ENCODE results near the gene ZKSCAN5. TPM values are rescaled to one million over a fixed set of nuclear protein-coding genes. Genes with fewer than 3 reads are reported as not detected.

ZKSCAN5 gene
- total and polyA plus RNA-seq, 2 donors (not counting 3 experiments of a cell fraction or from before 2014, with no cell fraction given): 4.3 to 9.7 TPM

- Histone ChIP-seq H3K79me2 (ENCODE audit: control insufficient read depth, insufficient read depth, low read length) (peaks cover 45% of the 10 kb centered on the region), H3K36me3 (ENCODE audit: control insufficient read depth in 2 of 2, extremely low read depth in 1 of 2, insufficient read depth in 2 of 2, low read length in 2 of 2) (no peaks in the 10 kb centered on the region), H3K4me1 (ENCODE audit: control insufficient read depth, extremely low read depth, insufficient read depth, low read length) (peaks cover 5% of the 10 kb centered on the region), H3K4me2 (ENCODE audit: insufficient read depth, low read length) (peak overlapping the region; percentile 95), H3K9ac (replicated peaks; ENCODE audit: extremely low read depth, insufficient read depth, low read length) (peak overlapping the region; percentile 80), H3K27ac (ENCODE audit: insufficient read depth, low read depth, low read length) (peak overlapping the region; percentile 19), H2AFZ (ENCODE audit: low read depth, low read length) (peak overlapping the region; percentile 88), H3K27me3 (ENCODE audit: control insufficient read depth in 2 of 2, insufficient read depth in 2 of 2, low read length in 2 of 2) (no peaks in the 10 kb centered on the region), H3K9me1 (replicated peaks; ENCODE audit: control insufficient read depth, extremely low read depth, insufficient read depth, low read length) (no peaks in the 10 kb centered on the region), H3K9me3 (replicated peaks; ENCODE audit: control insufficient read depth, insufficient read depth, low read length) (no peaks in the 10 kb centered on the region), H4K20me1 (replicated peaks; ENCODE audit: control insufficient read depth, extremely low read depth, insufficient read depth, low read length) (no peaks in the 10 kb centered on the region), H3K4me3 (replicated peaks in 1 of 3; ENCODE audit: insufficient read depth in 1 of 3, low read depth in 1 of 3, low read length in 3 of 3) (peak overlapping the region; percentile 79 to 93 (median 87))
- DNase-seq (ENCODE audit: low read depth, low spot score): peak; percentile 78
- ChIA-PET POLR2A (interaction anchor here (0.9 kb wide), 1 partner anchor 26 kb away, joined by 8 read pairs; the partner anchor contains the start of gene ZNF394), CTCF (interaction anchor here (1.0 to 1.5 kb wide), 5 partner anchors 16 to 108 kb away, joined by 3 to 5 read pairs (median 4); partner anchors contain the start of genes ZKSCAN5 and ZNF394)
- FAIRE-seq: no peak
- no TSS peak for BruUV-seq (replicated peaks)
- intact Hi-C loops (cut with micrococcal nuclease) (loop anchor here (2.0 kb wide), 1 partner anchor 144 kb away; the partner anchor contains the start of gene ZSCAN25), dilution Hi-C loops (cut with MboI; ENCODE audit: extremely low pct_ligation_motif_present, low sequenced_read_pairs) (no loop called here)
- no peak for TF ChIP-seq MYC (IDR thresholded peaks at IDR 0.05; ENCODE audit: low read depth, low read length)
- TF ChIP-seq POLR2AphosphoS5 (IDR thresholded peaks at IDR 0.05; ENCODE audit: insufficient read depth, low read depth, low read length): no peak
- TF ChIP-seq JUN (IDR thresholded peaks at IDR 0.05; ENCODE audit: borderline replicate concordance, insufficient read depth, insufficient read length, low read depth): no peak
- TF ChIP-seq, protein P1, sequence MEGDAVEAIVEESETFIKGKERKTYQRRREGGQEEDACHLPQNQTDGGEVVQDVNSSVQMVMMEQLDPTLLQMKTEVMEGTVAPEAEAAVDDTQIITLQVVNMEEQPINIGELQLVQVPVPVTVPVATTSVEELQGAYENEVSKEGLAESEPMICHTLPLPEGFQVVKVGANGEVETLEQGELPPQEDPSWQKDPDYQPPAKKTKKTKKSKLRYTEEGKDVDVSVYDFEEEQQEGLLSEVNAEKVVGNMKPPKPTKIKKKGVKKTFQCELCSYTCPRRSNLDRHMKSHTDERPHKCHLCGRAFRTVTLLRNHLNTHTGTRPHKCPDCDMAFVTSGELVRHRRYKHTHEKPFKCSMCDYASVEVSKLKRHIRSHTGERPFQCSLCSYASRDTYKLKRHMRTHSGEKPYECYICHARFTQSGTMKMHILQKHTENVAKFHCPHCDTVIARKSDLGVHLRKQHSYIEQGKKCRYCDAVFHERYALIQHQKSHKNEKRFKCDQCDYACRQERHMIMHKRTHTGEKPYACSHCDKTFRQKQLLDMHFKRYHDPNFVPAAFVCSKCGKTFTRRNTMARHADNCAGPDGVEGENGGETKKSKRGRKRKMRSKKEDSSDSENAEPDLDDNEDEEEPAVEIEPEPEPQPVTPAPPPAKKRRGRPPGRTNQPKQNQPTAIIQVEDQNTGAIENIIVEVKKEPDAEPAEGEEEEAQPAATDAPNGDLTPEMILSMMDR (IDR thresholded peaks at IDR 0.05; ENCODE audit: extremely low read depth in 1 of 2, insufficient read depth in 1 of 2, low read depth in 1 of 2, low read length in 2 of 2): no peak
- TF ChIP-seq EZH2 (IDR thresholded peaks at IDR 0.05; ENCODE audit: borderline replicate concordance, low read depth, low read length, severe bottlenecking): no peak
- TF ChIP-seq POLR2A (IDR thresholded peaks at IDR 0.05; ENCODE audit: low read depth, low read length): no peak
- no peak for TF ChIP-seq FOS (IDR thresholded peaks at IDR 0.05; ENCODE audit: borderline replicate concordance, insufficient read depth, low read length)
- TF ChIP-seq, protein P2, sequence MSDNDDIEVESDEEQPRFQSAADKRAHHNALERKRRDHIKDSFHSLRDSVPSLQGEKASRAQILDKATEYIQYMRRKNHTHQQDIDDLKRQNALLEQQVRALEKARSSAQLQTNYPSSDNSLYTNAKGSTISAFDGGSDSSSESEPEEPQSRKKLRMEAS (IDR thresholded peaks at IDR 0.05; ENCODE audit: insufficient read depth, insufficient read length): no peak
- no peak for TF ChIP-seq GATA2 (IDR thresholded peaks at IDR 0.05; ENCODE audit: insufficient read depth, insufficient read length, low read depth, low read length)
Observed at GRCh38 chr7:99473315-99473596, 31.2 kb upstream of the ZKSCAN5 start.

All from endothelial cell of umbilical vein (primary cell).